NT2/D1 (cell line): ENCODE results near the gene RPL15.
"Not testable (repeated sequence)": the region's sequence is repeated elsewhere in the genome, so short reads cannot be mapped to it uniquely, and the experiment has no call there.

Source experiments
- DNase-seq: peaks from one replicate; pipeline ENCODE4 v3.0.0-alpha.2; 2011; ENCODE audit warnings: low read depth, low spot score
- H3K27me3 ChIP-seq: 2 replicates; pipeline ENCODE4 v1.6.0; 2011; ENCODE audit warnings: mild to moderate bottlenecking; ENCODE audit not compliant: insufficient read length, insufficient read depth
- H3K36me3 ChIP-seq: 2 replicates; pipeline ENCODE4 v1.6.1; 2011; ENCODE audit warnings: mild to moderate bottlenecking, low read length, mixed read lengths; ENCODE audit not compliant: insufficient read depth, insufficient read length
- H3K4me1 ChIP-seq: 2 replicates; pipeline ENCODE4 v1.5.1; 2011; ENCODE audit not compliant: insufficient read depth, insufficient read length
- H3K4me3 ChIP-seq: 2 replicates; pipeline ENCODE4 v1.5.1; 2011; ENCODE audit warnings: low read depth; ENCODE audit not compliant: insufficient read length
- H3K9ac ChIP-seq: 2 replicates; pipeline ENCODE4 v1.6.0; 2011; ENCODE audit warnings: low read depth; ENCODE audit not compliant: insufficient read length
- H3K9me3 ChIP-seq: 2 replicates; pipeline ENCODE4 v1.5.1; 2011; ENCODE audit warnings: mild to moderate bottlenecking, low read length; ENCODE audit not compliant: insufficient read depth
- SUZ12 ChIP-seq: IDR thresholded peaks from 2 replicates; pipeline ENCODE4 v1.6.1; 2011; ENCODE audit not compliant: insufficient read length, insufficient read depth; ENCODE audit errors: extremely low read depth
- YY1 ChIP-seq: IDR thresholded peaks from 2 replicates; pipeline ENCODE4 v1.6.1; 2011; ENCODE audit not compliant: insufficient read length, insufficient read depth
- ZNF274 ChIP-seq: IDR thresholded peaks from 2 replicates; pipeline ENCODE4 v1.6.1; 2011; ENCODE audit warnings: mild to moderate bottlenecking, low read depth, low read length

Gene RPL15

GRCh38 chr3:23894254-23895061 lies 22.5 kb upstream of the RPL15 start:
- no peaks in the 10 kb centered on the region for H3K4me1 ChIP-seq
- H3K27me3 ChIP-seq: no peaks in the 10 kb centered on the region
- peaks cover 73% of the 10 kb centered on the region for H3K36me3 ChIP-seq
- no peak overlapping the region for H3K4me3 ChIP-seq
- TF ChIP-seq ZNF274 (no peak), YY1 (no peak), SUZ12 (no peak)
- H3K9me3 ChIP-seq: no peaks in the 10 kb centered on the region
- H3K9ac ChIP-seq: no peak overlapping the region
- DNase-seq: no peak

DNA sequence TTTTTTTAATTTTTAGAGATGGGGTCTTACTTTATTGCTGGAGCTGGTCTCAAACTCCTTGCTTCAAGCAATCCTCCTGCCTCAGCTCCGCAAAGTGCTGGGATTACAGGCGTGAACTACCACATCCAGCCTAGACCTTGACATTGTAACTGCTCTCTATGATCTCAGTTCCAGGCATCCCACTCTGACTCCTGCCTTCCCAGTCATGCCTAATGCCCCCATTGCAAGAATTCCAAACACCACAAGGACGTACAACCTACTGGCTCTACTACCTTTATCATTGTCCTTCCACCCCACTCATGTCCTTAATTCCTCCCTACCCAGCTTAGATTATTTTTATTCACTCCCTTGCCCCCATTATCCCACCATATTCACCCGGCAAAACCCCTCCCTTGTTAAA lies 21.8 kb upstream of the RPL15 start:
- Histone ChIP-seq H3K27me3 (no peaks in the 10 kb centered on the region), H3K9ac (no peak overlapping the region), H3K36me3 (peaks cover 73% of the 10 kb centered on the region), H3K9me3 (no peaks in the 10 kb centered on the region), H3K4me1 (no peaks in the 10 kb centered on the region), H3K4me3 (no peak overlapping the region)
- TF ChIP-seq SUZ12: no peak
- no peak for TF ChIP-seq YY1
- no peak for TF ChIP-seq ZNF274
- no peak for DNase-seq

DNA sequence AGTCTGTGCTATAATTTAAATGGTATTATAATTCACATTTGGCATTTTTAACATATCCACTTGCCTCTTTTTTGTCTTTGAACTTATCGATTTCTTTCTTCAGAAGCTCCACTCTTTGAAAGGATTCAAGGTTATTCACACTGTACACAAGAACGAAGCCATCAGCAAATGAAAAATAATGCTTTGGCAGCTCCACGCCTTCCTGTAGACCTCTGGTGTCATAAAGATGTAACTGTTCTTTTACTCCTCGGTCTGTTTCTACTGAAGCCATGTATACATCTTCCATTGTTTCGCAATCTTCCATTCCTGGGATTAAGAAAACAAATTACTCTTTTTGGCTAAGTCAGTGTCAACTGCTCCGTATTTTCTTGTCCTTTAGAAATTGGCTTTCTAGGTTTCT lies 16.2 kb upstream of the RPL15 start:
- H3K4me1 ChIP-seq: no peaks in the 10 kb centered on the region
- H3K27me3 ChIP-seq: no peaks in the 10 kb centered on the region
- no peak overlapping the region for H3K9ac ChIP-seq
- H3K36me3 ChIP-seq: peaks cover 65% of the 10 kb centered on the region
- DNase-seq: no peak
- H3K9me3 ChIP-seq: no peaks in the 10 kb centered on the region
- no peak overlapping the region for H3K4me3 ChIP-seq
- TF ChIP-seq YY1: no peak
- TF ChIP-seq ZNF274: no peak
- no peak for TF ChIP-seq SUZ12

GRCh38 chr3:23904545-23904944 lies 12.4 kb upstream of the RPL15 start:
- Histone ChIP-seq H3K4me1 (no peaks in the 10 kb centered on the region), H3K4me3 (no peak overlapping the region), H3K9ac (no peak overlapping the region), H3K27me3 (no peaks in the 10 kb centered on the region), H3K36me3 (peaks cover 62% of the 10 kb centered on the region), H3K9me3 (no peaks in the 10 kb centered on the region)
- no peak for DNase-seq
- TF ChIP-seq YY1: no peak

DNA sequence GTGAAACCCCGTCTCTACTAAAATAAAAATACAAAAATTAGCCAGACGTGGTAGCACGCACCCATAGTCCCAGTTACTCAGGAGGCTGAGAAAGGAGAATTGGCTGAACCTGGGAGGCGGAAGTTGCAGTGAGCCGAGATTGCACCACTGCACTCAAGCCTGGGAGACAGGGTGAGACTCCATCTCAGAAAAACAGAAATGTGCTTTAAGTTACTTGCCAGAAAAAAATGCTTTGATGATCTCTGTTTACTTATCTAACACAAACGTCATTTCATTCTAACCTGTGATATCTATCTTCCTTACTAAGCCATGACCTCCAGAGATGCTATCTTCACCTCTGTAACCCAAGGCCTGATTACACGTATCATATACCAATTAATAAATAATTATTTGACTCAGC lies 7.6 kb upstream of the RPL15 start:
- TF ChIP-seq SUZ12 (no peak), ZNF274 (no peak), YY1 (no peak)
- H3K9ac ChIP-seq: no peak overlapping the region
- H3K9me3 ChIP-seq: no peaks in the 10 kb centered on the region
- no peak overlapping the region for H3K4me3 ChIP-seq
- no peak for DNase-seq
- no peaks in the 10 kb centered on the region for H3K4me1 ChIP-seq
- H3K36me3 ChIP-seq: peaks cover 40% of the 10 kb centered on the region
- no peaks in the 10 kb centered on the region for H3K27me3 ChIP-seq

GRCh38 chr3:23911397-23911796 lies 5.5 kb upstream of the RPL15 start:
- no peak for TF ChIP-seq ZNF274
- no peak for TF ChIP-seq SUZ12
- TF ChIP-seq YY1: no peak
- DNase-seq: no peak
- H3K9ac ChIP-seq: no peak overlapping the region

DNA sequence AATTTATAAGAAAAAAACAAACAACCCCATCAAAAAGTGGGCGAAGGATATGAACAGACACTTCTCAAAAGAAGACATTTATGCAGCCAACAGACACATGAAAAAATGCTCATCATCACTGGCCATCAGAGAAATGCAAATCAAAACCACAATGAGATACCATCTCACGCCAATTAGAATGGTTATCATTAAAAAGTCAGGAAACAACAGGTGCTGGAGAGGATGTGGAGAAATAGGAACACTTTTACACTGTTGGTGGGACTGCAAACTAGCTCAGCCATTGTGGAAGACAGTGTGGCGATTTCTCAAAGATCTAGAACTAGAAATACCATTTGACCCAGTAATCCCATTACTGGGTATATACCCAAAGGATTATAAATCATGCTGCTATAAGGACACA lies 4.6 kb upstream of the RPL15 start:
- H3K9ac ChIP-seq, DNase-seq, H3K27me3 ChIP-seq, H3K9me3 ChIP-seq, H3K4me3 ChIP-seq, H3K4me1 ChIP-seq: not testable (repeated sequence)
- peaks cover 38% of the 10 kb centered on the region for H3K36me3 ChIP-seq

More at GRCh38 chr3:23911397-23911796, 5.5 kb upstream of the RPL15 start:
- Histone ChIP-seq H3K4me1 (no peaks in the 10 kb centered on the region), H3K27me3 (no peaks in the 10 kb centered on the region), H3K36me3 (peaks cover 43% of the 10 kb centered on the region), H3K4me3 (no peak overlapping the region), H3K9me3 (no peaks in the 10 kb centered on the region)

DNA sequence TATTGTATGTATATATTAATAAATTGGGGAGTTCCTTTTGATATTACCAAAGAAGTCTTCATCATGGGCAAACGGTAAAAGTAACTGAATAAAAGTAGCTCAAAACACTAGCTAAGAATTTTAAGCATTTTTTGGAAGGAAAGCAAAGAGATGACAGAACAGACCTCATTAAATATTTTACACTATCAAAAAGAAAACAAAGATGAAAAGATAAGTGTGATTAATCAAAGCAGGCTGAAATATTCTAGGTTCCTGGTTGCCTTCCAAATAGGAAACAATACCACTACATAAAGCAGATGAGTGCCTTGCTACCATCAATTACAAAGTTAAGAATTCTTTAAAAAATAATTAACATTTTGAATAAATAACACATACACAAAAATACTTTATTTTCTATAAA lies 3.8 kb upstream of the RPL15 start:
- H3K9ac ChIP-seq: no peak overlapping the region
- DNase-seq: no peak
- no peak overlapping the region for H3K4me3 ChIP-seq
- H3K4me1 ChIP-seq: no peaks in the 10 kb centered on the region
- TF ChIP-seq SUZ12: no peak
- no peak for TF ChIP-seq YY1
- no peak for TF ChIP-seq ZNF274
- H3K9me3 ChIP-seq: no peaks in the 10 kb centered on the region
- H3K27me3 ChIP-seq: no peaks in the 10 kb centered on the region
- H3K36me3 ChIP-seq: peaks cover 38% of the 10 kb centered on the region
